AML-193 (cell line): ENCODE results near the gene MYH4.

Experiments
- DNase-seq, 2 experiments: peaks; one replicate each; lab custom pipeline; 2025; lab: John Stamatoyannopoulos, UW

The MYH4 gene

DNA sequence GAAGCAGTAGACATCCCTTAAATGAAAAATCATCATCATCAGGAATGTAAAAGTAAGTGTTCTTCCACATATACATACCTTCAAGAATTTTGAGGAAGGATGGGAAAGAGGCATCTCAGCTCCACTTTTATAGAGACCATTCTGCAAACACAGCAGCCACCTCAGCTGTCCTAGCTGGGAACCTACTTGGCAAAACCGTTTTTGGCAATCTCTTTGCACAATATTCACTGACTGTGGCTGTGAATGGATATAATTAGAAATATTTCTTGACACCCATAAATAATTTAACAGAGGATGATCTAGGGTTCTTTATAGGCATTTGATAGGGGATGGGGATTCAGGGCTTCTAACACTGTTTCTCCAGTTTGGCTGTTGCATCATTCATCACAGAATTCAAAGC, at the start of gene MYH4:
Gene MYH4, minus strand, starts transcription at position 101 of the 400 bp plus-strand sequence. CDS start 2,814 bp downstream, outside the sequence.
- no peak for DNase-seq

DNA sequence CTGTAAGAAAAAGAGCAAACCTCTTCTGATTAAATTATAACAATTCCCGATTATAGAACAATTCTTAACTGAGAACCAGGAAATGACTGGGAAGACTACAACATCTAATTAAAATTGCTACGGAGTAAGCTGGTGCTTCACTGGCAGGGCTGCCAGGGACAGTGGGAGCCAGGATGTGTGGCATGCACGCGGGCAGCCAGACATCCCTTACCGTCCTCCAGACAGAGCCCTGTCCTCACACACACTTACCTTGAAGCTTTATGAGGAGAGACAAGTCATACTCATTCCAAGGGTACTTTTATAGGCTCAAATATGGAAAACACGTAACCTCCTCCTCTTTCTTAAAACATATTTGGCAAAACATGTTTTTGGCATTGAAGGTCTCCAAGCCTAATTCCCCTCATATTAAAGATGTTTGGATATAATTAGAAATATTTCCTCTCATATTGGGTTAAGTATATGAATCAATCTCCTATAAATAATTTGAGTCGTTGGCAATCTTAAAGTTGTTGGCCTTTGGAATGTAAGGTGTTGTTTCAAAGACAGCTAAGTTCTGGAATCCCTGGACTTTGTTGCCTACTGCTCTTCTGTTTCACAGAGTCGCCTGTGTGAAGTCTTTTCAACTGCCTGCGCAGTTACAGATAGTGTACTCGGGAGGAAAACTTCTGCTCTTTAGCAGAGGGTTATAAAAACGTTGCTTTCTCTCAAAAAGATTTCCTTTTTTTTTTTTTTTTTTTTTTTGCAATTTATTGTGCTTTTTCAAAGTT, 49.1 kb upstream of the MYH4 start, which contains the start of gene MYH1:
Gene MYH1, minus strand, starts transcription at position 272 of the 767 bp plus-strand sequence. CDS start 1,900 bp downstream, outside the sequence.
- no peak for DNase-seq

DNA sequence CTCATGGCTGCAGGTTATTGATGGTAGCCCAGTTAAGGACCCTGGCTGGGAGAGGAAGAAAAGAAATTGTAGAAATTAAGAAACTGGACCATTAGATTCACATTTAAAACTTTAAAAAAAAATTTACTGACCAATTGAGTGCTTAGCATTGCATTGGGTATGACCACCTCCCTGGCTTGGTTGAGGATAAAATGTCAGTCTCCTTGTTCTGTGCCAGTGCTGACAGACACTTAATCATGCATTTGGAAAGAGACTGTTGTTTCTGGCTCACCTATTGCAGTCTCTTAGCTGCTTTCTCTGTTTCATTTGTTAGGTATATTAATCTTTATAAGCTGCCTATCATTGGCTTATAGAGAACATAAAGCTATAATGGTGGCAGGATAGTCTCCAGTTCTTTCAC, 47.3 kb upstream of the MYH4 start:
- no peak for DNase-seq

DNA sequence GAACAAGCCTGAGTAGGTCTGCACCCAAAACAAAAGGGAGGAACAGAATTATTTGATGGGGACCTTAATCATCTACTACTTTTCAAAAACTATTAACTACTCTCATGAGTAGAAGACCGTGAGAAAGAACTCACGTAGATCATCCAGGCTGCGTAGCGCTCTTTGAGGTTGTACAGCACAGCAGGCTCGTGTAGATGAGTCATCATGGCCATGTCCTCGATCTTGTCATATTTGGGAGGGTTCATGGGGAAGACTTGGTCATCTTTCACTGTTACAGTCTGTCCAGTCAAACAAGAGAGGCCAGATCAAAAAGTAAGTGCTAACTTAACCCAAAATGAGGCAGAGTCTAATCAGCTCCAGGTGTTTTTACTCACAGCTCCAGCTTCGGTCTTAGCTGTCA, 46.7 kb upstream of the MYH4 start:
- no peak for DNase-seq

DNA sequence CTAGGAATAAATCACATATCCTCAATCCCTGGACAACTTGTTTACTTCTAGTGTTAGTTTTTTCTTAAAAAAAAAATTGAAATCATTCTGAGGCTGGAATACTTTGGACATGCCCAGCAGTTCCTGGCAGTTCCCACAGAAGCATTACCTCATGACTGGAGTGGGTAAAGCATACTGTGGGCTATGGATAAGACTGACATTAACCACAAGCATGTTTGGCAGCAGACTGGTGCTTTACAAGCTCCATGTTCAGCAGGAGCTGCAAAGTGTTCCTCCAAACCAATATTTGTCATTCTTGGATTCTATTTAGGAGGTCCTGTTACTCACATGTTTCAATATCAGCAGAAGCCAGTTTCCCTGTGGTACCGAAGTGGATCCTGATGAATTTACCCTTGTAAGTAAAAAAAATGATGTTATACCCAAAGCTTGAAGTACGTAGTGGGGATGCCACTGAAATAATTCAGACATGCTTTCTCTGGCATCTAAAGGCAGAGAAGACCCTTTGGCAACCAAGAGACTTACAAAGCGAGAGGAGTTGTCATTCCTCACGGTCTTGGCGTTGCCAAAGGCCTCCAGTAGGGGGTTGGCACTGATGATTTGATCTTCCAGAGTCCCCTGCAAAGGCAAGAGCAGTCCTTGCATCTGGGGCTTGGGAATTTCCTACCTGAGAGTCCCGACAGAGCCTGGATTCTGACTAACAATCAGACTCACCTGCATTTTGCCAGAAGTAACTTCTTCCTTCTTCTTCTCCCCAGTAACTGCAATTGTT, 44.1 kb upstream of the MYH4 start:
- no peak for DNase-seq

DNA sequence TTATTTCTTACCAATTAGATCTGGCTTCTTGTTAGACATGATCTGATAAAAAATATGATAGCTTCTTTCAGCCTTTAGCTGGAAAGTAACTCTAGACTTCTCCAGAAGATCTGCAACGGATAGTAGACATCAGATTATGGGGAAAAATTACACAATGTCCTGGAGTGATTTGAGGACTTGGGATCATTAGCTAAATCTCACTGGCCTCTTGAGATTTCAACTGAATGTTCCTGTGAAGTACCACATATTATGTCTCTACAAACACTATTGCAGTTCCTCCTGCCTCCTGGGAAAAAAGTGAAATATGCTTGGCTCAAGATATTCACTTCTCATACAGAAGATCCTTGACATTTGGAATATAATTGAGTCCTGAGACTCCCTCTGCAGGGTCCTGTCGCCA, 43.5 kb upstream of the MYH4 start:
- DNase-seq, result no peak

DNA sequence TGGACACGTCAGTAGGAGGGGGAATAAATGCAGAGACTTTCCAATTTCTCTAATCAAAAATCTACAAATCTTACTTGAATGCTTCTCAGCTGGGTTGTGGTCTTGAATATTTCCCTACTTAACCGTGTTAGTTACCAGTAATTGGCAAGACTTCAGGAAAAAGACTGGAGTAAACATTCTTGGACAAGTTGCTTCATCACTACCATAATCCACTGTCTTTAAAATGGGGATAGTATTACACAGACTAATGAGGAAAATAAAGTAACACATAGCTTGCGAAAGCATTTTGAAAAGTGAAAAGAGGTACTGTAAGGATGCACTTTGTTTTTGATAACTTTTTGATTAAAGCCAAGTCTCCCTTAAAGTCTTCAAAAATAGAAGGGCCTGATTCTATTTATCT, 30.6 kb upstream of the MYH4 start:
- no peak for DNase-seq

DNA sequence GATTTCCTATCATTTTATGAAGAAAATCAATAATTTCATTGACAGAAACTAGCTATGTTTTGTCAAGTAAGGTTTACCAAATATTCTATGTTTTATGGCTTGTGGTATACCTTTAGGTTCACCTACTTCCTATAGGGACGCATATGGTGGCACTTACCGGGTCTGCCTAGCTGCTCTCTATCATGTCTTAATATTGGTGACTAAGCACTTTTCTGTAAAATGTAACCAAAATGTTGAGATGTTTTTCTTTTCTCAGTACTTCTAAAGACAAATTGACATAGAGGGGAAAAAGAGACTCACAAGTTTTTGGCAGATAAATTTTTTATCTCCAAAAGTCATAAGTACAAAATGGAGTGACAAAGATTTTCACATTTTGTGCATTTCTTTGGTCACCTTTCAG, 22.6 kb upstream of the MYH4 start:
- no peak for DNase-seq

DNA sequence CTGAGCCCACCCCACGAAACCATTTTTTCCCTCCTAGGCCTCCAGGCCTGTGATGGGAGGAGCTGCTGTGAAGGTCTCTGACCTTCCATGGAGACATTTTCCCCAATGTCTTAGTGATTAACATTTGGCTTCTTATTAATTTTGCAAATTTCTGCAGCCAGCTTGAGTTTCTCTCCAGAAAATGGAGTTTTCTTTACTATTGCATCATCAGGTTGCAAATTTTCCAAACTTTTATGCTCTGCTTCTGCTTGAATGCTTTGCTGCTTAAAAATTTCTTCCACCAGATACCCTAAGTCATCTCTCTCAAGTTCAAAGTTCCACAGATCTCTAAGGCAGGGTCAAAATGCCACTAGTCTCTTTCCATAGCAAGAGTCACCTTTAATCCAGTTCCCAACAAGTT, 12.9 kb upstream of the MYH4 start:
- DNase-seq, result no peak

DNA sequence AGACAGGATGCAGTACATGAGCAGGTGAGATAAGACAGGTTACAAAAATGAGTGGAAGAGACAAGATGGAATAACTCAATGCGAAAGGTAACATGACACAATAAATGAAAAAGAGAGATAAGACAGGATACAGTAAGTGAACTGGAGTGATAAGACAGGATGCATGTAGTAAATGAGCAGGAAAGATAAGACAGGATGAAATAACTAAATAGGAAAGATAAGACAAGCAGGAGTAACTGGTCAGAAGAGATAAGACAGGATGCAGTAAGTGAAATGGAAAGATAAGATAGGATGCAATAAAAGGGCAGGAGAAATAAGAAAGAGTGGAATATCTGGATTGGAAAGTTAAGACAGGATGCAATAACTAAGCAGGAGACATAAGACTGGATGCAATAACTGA, 8.3 kb upstream of the MYH4 start:
- DNase-seq, result no peak

DNA sequence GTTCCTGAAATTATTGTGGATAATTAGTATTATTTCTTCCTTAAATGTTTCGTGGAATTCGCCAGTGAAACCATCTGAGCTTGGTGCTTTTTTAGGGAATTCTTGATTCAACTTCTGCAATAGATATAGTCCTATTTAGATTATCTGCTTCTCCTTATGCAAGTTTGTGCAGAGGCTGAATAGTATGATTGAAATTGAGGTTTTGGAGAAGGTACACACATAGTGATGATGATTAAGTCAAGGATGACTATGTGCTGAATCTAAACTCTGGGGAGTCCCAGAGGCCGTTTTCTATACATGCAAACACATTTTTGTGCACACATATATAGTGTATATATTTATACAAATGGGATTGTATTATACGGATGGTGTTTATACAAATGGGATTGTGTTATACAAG, 5.2 kb upstream of the MYH4 start:
- DNase-seq, result no peak

DNA sequence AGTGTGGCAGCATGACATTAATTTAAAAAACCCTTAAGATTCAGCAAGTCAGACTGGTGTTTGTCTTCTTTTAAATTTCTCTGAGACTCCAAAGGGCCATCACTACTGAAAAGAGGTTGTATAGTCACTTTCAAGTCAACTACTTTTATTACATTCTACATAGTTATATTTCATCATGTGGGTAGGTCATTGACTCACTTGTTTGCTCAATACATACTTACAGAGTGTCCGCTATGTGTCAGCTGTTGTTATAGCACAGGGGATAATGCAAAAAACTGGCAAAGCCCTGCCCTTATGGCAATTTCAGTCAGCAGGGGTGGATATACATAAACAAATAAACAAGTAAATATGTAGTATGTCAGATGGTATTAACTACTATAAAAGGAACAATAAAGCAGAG, 2.5 kb upstream of the MYH4 start:
- no peak for DNase-seq

DNA sequence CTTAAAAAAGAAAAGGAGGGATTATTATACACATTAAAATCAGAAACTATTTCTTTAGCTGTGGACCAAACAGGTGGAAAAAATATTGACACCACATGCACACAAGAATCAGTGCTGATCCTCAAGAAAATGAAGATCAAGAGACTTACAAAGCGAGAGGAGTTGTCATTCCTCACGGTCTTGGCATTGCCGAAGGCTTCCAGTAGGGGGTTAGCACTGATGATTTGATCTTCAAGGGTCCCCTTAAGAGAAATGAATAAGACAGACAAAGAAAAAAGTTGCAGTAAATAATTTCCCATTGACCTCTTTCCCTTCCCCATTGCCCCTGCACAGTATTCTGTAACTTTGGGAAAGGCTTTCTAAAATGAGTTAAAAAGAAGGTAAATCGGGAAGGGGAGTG, 6.0 kb downstream of the MYH4 start:
- DNase-seq, result no peak

DNA sequence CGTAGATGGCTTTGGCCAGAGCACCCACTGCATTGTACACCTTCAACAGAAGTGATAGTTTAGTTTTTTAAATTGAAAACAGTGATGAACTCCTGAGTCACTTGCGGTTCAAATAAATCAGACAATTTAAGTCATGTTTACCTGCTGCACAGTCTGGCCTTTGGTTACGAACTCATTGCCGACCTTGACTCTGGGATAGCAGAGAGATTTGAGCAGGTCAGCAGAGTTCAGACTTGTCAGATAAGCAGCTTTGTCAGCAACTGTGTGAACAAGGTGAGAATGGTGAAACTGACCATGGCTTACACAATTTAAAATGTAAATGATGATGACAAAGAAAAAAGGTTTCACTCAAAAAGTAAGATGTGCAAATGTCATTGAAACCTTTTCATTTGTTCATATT, 9.3 kb downstream of the MYH4 start:
- DNase-seq, result no peak

DNA sequence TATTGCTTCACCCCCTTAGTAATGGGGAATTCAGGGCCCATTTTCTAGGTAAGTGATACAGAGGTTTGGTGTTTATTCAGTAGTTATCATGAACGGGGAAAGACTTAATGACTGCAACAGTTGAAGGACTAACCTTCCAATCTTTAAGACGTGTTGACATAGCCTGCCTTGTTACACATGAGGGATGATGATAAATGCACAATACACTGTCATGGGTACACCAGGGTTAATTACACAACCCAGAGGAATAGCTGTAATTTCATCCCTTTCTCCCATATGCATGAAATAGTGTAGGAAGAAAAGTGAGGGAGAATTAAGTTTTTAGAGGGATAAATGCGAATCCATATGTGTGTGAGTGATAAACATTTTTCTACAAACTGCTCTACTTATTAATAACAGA, 10.7 kb downstream of the MYH4 start:
- no peak for DNase-seq

DNA sequence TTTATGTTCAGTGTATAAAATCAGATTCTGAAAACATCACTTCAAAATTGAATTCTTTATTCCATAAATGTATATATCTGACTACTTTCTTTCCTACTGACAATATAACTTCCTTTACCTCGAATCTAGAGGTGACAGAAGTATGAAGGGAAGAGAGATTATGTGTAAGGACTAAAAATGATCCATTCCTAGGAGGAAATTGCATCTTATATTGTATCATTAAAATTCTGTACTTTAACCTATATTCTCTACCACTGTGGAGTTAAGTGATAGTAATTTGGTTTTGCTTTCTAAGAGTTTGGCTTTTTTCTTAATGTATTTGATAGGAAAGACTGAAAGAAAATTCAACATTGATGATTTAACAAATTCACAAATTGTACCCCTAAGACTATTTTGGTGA, 11.4 kb downstream of the MYH4 start:
- no peak for DNase-seq

DNA sequence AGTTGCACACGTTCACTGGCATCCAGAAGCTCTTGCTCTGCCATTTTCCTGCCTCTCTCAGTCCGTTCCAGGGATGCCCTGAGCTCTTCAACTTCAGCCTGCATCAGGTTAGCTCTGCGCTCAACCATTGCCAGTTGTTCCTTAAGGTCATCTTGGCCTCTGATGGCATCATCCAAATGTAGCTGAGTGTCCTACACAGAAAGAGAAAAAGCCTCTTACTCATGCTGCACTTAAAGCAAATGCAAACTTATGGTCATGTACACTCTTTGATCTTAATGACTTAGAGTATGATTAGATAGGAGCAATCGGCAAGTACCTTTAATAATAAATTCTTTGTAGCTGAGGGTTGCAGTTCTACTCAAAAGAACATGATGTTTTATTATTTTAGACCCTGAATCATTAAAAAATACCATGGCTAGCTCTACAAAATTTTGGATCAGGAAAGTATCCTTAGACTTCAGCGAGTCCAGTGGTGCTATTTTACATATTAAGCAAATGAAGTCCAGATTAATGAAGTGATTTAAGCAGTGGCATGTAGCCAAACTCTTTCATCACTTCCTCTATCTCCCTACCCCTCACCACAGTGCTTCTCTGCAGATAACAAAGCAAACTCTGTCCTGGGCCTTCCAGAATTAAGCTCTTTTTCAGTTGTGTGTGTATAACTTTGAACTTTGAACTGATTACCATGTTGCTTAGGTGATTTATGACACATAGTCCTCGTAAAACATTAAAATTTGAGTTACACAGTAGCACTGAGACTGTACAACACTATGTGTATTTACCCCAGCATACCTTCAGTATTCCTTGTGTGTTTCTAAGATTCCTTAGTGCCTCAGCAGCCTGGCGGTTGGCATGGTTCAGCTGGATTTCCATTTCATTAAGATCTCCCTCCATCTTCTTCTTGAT, 22.1 kb downstream of the MYH4 start:
- no peak for DNase-seq

DNA sequence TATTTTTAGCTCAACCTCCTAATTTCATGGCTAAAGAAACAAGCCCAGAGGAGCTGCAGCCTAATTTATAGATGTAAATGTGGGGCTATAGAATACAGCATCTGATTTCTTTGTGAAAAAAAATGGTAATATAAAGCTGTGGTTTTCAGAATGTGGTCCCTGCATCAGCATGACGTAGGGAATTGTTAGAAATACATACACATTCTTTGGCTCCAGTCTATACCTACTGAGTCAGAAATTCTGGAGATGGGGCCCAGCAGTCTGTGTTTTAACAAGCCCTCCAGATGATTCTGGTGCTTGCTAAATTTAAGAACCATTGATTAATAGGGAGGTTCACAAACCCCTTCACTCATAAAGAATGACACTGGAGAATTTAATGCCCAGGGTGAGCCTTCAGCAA, 29.5 kb downstream of the MYH4 start:
- no peak for DNase-seq

DNA sequence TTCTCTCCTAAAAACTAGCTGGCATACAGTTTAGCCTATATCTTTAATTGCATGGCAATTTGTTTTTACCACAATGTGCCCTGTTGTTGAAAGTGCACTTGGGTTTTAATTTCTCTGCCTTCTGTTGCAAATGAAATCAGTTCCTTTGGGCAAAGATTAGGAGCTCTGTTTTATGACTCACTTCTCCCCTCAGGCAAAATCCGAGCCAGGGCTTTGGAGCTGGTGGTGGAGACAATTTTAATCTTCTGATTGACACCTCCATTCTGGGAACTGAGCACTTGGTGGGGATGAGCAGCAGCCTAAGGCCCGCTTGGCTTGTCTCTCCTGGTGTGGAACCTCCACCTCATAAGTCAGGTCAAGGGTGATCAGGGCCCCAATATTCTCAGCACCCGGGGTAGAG, 34.3 kb downstream of the MYH4 start:
- no peak for DNase-seq

DNA sequence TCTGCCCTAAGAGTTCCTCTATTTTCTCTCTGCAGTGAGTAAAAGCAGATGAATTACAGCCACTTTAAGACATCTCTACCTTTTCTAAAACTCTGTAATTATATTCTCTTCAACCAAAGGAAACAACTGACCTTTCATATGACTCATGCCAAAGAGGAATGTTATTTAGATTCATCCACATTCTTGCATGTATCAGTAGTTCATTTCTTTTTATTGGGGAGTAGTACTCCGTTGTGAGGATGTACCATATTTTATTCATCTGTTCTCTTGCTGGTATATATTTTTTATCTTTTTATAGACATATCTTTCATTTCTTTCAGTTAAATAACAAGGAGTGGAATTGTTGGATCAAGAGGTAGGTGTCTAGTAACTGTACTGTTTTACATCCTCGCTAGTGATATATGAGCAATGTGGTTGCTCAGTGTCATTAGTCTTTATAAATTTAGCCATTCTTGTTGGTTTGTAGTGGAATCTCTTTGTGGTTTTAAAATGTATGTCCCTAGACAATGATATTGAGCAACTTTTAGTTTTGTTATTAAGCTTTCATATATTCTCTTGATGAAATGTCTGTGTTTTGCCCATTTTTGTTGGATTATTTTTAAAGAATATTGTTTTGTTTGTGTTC, 39.8 kb downstream of the MYH4 start:
- DNase-seq, result no peak

DNA sequence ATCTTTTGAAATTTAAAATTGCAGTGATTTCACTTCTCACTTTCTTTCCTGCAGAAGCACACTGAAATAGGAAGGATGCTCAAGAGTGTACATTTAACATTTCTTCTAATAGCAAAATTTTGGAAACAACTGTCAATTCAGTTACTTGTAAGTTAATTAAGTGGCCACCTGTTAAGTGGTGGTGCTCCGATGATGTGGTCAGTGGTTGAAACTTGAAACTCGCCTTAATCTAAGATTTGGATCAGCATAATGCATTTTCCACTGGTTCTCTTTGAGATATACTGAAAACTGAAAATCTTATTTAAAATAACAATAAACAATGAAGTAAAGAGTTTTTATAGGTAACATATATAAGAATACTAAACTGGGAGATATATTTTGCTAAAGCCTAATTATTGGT, 40.6 kb downstream of the MYH4 start:
- DNase-seq, result no peak
